Ishikawa (cell line): ENCODE results near the gene LILRA1.

ENCODE experiments used
- CEBPB ChIP-seq: IDR thresholded peaks from 2 replicates; pipeline ENCODE4 v1.6.1; 2012
- CREB1 ChIP-seq: IDR thresholded peaks from 2 replicates; pipeline ENCODE4 v1.6.1; 2012; ENCODE audit warnings: low read depth
- EP300 ChIP-seq: IDR thresholded peaks from 2 replicates; pipeline ENCODE4 v1.6.1; 2012; ENCODE audit warnings: borderline replicate concordance
- MAX ChIP-seq: IDR thresholded peaks from 2 replicates; pipeline ENCODE4 v1.6.1; 2012
- REST ChIP-seq: IDR thresholded peaks from 2 replicates; pipeline ENCODE4 v1.6.1; 2012; ENCODE audit warnings: low read depth, mild to moderate bottlenecking
- USF1 ChIP-seq: IDR thresholded peaks from 2 replicates; pipeline ENCODE4 v1.6.1; 2012
- YY1 ChIP-seq: IDR thresholded peaks from 2 replicates; pipeline ENCODE4 v1.6.1; 2012; ENCODE audit warnings: low read depth

GRCh38 chr19:54612428-54612827, 19.0 kb downstream of the LILRA1 start:
- TF ChIP-seq REST (no peak), EP300 (no peak), CREB1 (no peak), YY1 (no peak), MAX (no peak), CEBPB (no peak), USF1 (no peak)
